Liver (tissue), 3 donors: ENCODE measurements around the gene LY6G6C.

Source experiments
- ATF3 ChIP-seq: IDR thresholded peaks from 2 replicates; pipeline ENCODE4 v1.6.1; 2016; ENCODE audit warnings: antibody characterized with exemption
- EGR1 ChIP-seq, 2 donors: IDR thresholded peaks; 2 replicates each; pipeline ENCODE4 v1.6.1; 2016 to 2018; ENCODE audit warnings: antibody characterized with exemption in 2 of 2, low read depth in 2 of 2
- GABPA ChIP-seq, 2 donors: IDR thresholded peaks in 1 of 2; conservative IDR thresholded peaks in 1 of 2; 2 replicates each; pipeline ENCODE4 v1.6.1; 2016; ENCODE audit warnings: antibody characterized with exemption in 2 of 2, mild to moderate bottlenecking in 1 of 2, moderate library complexity in 1 of 2
- HNF4G ChIP-seq: IDR thresholded peaks from 2 replicates; pipeline ENCODE4 v1.6.1; 2016; ENCODE audit warnings: antibody characterized with exemption
- MAX ChIP-seq: IDR thresholded peaks from 2 replicates; pipeline ENCODE4 v1.6.1; 2016; ENCODE audit warnings: antibody characterized with exemption
- RAD21 ChIP-seq, 2 donors: IDR thresholded peaks; 2 replicates each; pipeline ENCODE4 v1.6.1; 2016; ENCODE audit warnings: antibody characterized with exemption in 2 of 2, mild to moderate bottlenecking in 2 of 2
- REST ChIP-seq: IDR thresholded peaks from 2 replicates; pipeline ENCODE4 v1.6.1; 2016; ENCODE audit warnings: antibody characterized with exemption, mild to moderate bottlenecking
- RXRA ChIP-seq, 2 donors: IDR thresholded peaks; 2 replicates each; pipeline ENCODE4 v1.6.1; 2017 to 2018; ENCODE audit warnings: antibody characterized with exemption in 2 of 2, mild to moderate bottlenecking in 1 of 2
- SP1 ChIP-seq: IDR thresholded peaks from 2 replicates; pipeline ENCODE4 v1.6.1; 2018; ENCODE audit warnings: antibody characterized with exemption, mild to moderate bottlenecking
- TAF1 ChIP-seq: conservative IDR thresholded peaks from 2 replicates; pipeline ENCODE4 v1.6.1; 2016; ENCODE audit warnings: antibody characterized with exemption, mild to moderate bottlenecking
- YY1 ChIP-seq: IDR thresholded peaks from 2 replicates; pipeline ENCODE4 v1.6.1; 2016; ENCODE audit warnings: antibody characterized with exemption, mild to moderate bottlenecking
- TF ChIP-seq, protein P1 (sequence below): fragments of 150-350 bp; IDR thresholded peaks from 2 replicates; pipeline ENCODE4 v1.5.1; 2017; ENCODE audit warnings: improper control_type of control experiment, low read depth, low read length; ENCODE audit not compliant: missing input control
- TF ChIP-seq, protein P2 (sequence below): IDR thresholded peaks from 2 replicates; pipeline ENCODE4 v1.6.1; 2016; ENCODE audit warnings: antibody characterized with exemption
- donor health status: healthy.
- donor health status: healthy.

DNA sequence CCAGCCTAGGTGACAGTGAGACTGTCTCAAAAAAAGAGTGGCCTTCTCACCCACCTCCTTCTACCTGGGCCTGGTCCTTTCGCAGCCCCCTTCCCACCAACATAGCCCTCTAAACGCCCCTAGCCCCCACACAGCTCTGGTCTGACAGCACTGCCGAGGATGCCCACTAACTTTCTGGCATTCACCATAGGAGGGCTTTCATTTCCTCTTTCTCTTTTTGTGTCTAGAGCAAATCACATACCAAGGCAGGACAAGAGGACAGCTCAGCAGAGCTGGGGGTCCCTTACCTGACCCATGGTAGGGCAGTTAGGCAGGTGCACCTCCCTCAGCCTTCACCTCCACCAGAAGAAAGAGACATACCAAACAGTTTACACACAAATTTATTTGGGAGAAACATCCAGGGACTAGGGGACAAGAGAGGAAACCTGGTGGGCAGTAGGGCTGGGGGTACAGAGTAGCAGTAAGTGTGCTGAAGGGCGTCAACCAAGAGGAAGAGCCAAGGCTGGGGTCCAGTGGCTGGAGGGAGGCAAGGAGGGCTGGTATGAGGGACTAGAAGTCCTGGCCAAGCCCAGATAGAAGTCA lies 45.1 kb downstream of the LY6G6C start:
- TF ChIP-seq SP1 (no peak), MAX (no peak), TAF1 (no peak), REST (no peak), HNF4G (no peak), RAD21 (IDR thresholded peaks at IDR 0.05) (no peak), YY1 (no peak), GABPA (IDR thresholded peaks at IDR 0.05 in 1 of 2, conservative IDR thresholded peaks at IDR 0.05 in 1 of 2) (no peak), EGR1 (IDR thresholded peaks at IDR 0.05; ENCODE audit: low read depth in 2 of 2) (no peak), RXRA (IDR thresholded peaks at IDR 0.05) (no peak), ATF3 (no peak)
- TF ChIP-seq, protein P1, sequence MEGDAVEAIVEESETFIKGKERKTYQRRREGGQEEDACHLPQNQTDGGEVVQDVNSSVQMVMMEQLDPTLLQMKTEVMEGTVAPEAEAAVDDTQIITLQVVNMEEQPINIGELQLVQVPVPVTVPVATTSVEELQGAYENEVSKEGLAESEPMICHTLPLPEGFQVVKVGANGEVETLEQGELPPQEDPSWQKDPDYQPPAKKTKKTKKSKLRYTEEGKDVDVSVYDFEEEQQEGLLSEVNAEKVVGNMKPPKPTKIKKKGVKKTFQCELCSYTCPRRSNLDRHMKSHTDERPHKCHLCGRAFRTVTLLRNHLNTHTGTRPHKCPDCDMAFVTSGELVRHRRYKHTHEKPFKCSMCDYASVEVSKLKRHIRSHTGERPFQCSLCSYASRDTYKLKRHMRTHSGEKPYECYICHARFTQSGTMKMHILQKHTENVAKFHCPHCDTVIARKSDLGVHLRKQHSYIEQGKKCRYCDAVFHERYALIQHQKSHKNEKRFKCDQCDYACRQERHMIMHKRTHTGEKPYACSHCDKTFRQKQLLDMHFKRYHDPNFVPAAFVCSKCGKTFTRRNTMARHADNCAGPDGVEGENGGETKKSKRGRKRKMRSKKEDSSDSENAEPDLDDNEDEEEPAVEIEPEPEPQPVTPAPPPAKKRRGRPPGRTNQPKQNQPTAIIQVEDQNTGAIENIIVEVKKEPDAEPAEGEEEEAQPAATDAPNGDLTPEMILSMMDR: no peak
- TF ChIP-seq, protein P2, sequence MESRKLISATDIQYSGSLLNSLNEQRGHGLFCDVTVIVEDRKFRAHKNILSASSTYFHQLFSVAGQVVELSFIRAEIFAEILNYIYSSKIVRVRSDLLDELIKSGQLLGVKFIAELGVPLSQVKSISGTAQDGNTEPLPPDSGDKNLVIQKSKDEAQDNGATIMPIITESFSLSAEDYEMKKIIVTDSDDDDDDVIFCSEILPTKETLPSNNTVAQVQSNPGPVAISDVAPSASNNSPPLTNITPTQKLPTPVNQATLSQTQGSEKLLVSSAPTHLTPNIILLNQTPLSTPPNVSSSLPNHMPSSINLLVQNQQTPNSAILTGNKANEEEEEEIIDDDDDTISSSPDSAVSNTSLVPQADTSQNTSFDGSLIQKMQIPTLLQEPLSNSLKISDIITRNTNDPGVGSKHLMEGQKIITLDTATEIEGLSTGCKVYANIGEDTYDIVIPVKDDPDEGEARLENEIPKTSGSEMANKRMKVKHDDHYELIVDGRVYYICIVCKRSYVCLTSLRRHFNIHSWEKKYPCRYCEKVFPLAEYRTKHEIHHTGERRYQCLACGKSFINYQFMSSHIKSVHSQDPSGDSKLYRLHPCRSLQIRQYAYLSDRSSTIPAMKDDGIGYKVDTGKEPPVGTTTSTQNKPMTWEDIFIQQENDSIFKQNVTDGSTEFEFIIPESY: no peak
